ENCODE data around the gene TNKS1BP1. TPM values are rescaled to one million over a fixed set of nuclear protein-coding genes. Genes with fewer than 3 reads are reported as not detected.
A peak's percentile ranks its signal among the peaks of the same experiment; 100 is the strongest.
"Not testable (repeated sequence)": the region's sequence is repeated elsewhere in the genome, so short reads cannot be mapped to it uniquely, and the experiment has no call there.

Gene TNKS1BP1
- total RNA-seq, 1 experiment from 2014 or later = 17.8 TPM

- DNase-seq (ENCODE audit: extremely low read depth, low read depth) = no peak
Observed at GRCh38 chr11:57353852-57354251, 29.1 kb upstream of the TNKS1BP1 start.

GRCh38 chr11:57353446-57353845 lies 28.7 kb upstream of the TNKS1BP1 start:
- DNase-seq (ENCODE audit: extremely low read depth, low read depth) = no peak

- no peak for DNase-seq (ENCODE audit: extremely low read depth, low read depth)
Observed at GRCh38 chr11:57353036-57353435, 28.3 kb upstream of the TNKS1BP1 start.

GRCh38 chr11:57349491-57350274 lies 24.9 kb upstream of the TNKS1BP1 start:
- no peak for DNase-seq (ENCODE audit: extremely low read depth, low read depth)

- no peak for DNase-seq (ENCODE audit: extremely low read depth, low read depth)
Observed at GRCh38 chr11:57348636-57349313, 24.0 kb upstream of the TNKS1BP1 start.

- no peak for DNase-seq (ENCODE audit: extremely low read depth, low read depth)
Observed at GRCh38 chr11:57348052-57348451, 23.3 kb upstream of the TNKS1BP1 start.

GRCh38 chr11:57347336-57347735 lies 22.6 kb upstream of the TNKS1BP1 start:
- DNase-seq (ENCODE audit: extremely low read depth, low read depth) = no peak

GRCh38 chr11:57345555-57346211 lies 20.9 kb upstream of the TNKS1BP1 start:
- DNase-seq (ENCODE audit: extremely low read depth, low read depth) = peak; percentile 70

- DNase-seq (ENCODE audit: extremely low read depth, low read depth) = no peak
Observed at GRCh38 chr11:57344826-57345225, 20.1 kb upstream of the TNKS1BP1 start.

GRCh38 chr11:57343825-57344224 lies 19.1 kb upstream of the TNKS1BP1 start:
- DNase-seq (ENCODE audit: extremely low read depth, low read depth) = no peak

GRCh38 chr11:57342702-57343101 lies 17.9 kb upstream of the TNKS1BP1 start:
- DNase-seq (ENCODE audit: extremely low read depth, low read depth) = no peak

GRCh38 chr11:57341250-57341808 lies 16.6 kb upstream of the TNKS1BP1 start:
- DNase-seq (ENCODE audit: extremely low read depth, low read depth) = no peak

GRCh38 chr11:57340039-57340615 lies 15.4 kb upstream of the TNKS1BP1 start:
- DNase-seq (ENCODE audit: extremely low read depth, low read depth) = no peak

GRCh38 chr11:57339328-57339727 lies 14.6 kb upstream of the TNKS1BP1 start:
- no peak for DNase-seq (ENCODE audit: extremely low read depth, low read depth)

- DNase-seq (ENCODE audit: extremely low read depth, low read depth) = no peak
Observed at GRCh38 chr11:57338142-57338541, 13.4 kb upstream of the TNKS1BP1 start, which contains the start of gene P2RX3. P2RX3 (plus strand) TSS chr11:57338352; CDS start chr11:57338551, 199 bp downstream.

- not testable (repeated sequence) for DNase-seq (ENCODE audit: extremely low read depth, low read depth)
Observed at GRCh38 chr11:57336856-57337255, 12.1 kb upstream of the TNKS1BP1 start.

GRCh38 chr11:57336111-57336666 lies 11.4 kb upstream of the TNKS1BP1 start:
- no peak for DNase-seq (ENCODE audit: extremely low read depth, low read depth)

- DNase-seq (ENCODE audit: extremely low read depth, low read depth) = peak; percentile 78
Observed at GRCh38 chr11:57335343-57336110, 10.8 kb upstream of the TNKS1BP1 start, which contains the start of gene SSRP1. SSRP1 (minus strand) TSS chr11:57335892; CDS start chr11:57335121, 771 bp downstream.

GRCh38 chr11:57335023-57335342 lies 10.2 kb upstream of the TNKS1BP1 start:
- no peak for DNase-seq (ENCODE audit: extremely low read depth, low read depth)

All from NCI-H460 (cell line).